GM12864 (cell line): ENCODE results near the gene GFI1.

ENCODE experiments used
- DNase-seq: peaks from one replicate; pipeline ENCODE4 v3.0.0-alpha.2; 2011; ENCODE audit warnings: low read depth
- H3K4me3 ChIP-seq: 2 replicates; pipeline ENCODE4 v1.5.1; 2011; ENCODE audit warnings: mild to moderate bottlenecking, low read depth, low read length, control low read depth
- TF ChIP-seq, protein P1 (sequence below): IDR thresholded peaks from 2 replicates; pipeline ENCODE4 v1.5.1; 2011; ENCODE audit warnings: low read depth, mild to moderate bottlenecking, moderate library complexity, low read length, control low read depth, inconsistent platforms; ENCODE audit errors: missing control alignments

GFI1 gene

DNA sequence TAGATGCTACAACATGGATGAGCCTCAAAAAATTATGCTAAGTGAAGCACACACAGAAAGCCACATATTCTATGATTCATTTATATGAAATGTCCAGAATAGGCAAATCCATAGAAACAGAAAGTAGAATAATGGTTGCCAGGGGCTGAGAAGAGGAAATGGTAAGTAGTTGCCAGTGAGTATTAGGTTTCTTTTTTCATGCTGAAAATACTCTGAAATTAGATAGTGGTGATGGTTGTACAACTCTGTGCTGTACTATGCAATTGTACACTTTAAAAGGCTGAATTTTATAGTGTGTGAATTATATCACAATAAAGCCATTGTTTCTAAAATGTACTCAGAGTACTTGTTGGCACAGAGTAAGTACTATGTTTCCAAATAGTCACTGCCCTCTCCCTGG lies 15.5 kb upstream of the GFI1 start:
- TF ChIP-seq, protein P1, sequence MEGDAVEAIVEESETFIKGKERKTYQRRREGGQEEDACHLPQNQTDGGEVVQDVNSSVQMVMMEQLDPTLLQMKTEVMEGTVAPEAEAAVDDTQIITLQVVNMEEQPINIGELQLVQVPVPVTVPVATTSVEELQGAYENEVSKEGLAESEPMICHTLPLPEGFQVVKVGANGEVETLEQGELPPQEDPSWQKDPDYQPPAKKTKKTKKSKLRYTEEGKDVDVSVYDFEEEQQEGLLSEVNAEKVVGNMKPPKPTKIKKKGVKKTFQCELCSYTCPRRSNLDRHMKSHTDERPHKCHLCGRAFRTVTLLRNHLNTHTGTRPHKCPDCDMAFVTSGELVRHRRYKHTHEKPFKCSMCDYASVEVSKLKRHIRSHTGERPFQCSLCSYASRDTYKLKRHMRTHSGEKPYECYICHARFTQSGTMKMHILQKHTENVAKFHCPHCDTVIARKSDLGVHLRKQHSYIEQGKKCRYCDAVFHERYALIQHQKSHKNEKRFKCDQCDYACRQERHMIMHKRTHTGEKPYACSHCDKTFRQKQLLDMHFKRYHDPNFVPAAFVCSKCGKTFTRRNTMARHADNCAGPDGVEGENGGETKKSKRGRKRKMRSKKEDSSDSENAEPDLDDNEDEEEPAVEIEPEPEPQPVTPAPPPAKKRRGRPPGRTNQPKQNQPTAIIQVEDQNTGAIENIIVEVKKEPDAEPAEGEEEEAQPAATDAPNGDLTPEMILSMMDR, result no peak
- no peak for DNase-seq
- H3K4me3 ChIP-seq, result no peak overlapping the region

GRCh38 chr1:92500552-92500951 lies 13.8 kb upstream of the GFI1 start:
- TF ChIP-seq, protein P1, result no peak
- DNase-seq, result no peak
- no peak overlapping the region for H3K4me3 ChIP-seq

- TF ChIP-seq, protein P1, result no peak
- H3K4me3 ChIP-seq, result no peak overlapping the region
- DNase-seq, result no peak
These were observed 8.8 kb upstream of the GFI1 start for GRCh38 chr1:92495392-92496063.

GRCh38 chr1:92494485-92495141 lies 7.9 kb upstream of the GFI1 start:
- DNase-seq, result no peak
- H3K4me3 ChIP-seq, result no peak overlapping the region
- TF ChIP-seq, protein P1, result no peak

DNA sequence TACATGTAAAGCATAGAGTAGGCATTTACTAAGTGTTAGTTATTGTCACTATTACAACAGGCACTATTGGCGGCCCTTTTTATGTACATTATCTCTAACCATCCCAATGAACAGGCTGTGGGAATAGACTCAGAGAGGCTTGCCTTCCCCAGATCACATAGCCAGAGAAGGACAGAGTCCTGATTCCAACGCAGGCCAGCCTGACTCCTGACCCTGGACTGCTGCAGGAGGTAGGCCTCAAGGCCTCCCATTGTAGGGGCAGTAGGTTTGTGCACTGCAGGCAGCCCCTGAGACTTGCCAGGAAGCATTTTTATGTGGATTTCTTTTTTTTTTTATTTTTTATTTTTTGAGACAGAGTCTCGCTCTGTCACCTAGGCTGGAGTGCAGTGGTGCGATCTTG lies 6.4 kb upstream of the GFI1 start:
- TF ChIP-seq, protein P1, result no peak
- no peak for DNase-seq
- H3K4me3 ChIP-seq, result no peak overlapping the region

DNA sequence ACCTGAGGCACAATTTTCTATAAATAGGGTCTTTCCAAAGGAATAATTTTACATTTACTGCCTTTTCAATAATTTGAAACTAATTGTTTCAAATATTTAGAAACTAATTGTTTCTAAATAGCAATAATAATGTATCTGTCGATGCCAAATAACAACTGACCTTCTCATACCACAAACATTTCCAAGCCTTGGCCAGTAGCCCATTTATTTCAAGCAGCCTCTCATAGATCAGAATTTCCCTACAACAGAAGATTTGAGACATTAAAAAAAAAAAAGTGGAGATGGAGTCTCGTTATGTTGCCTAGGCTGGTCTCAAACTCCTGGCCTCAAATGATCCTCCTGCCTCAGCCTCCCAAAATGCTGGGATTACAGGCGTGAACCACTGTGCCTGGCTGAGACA lies 2.1 kb upstream of the GFI1 start:
- no peak for DNase-seq
- TF ChIP-seq, protein P1, result no peak
- H3K4me3 ChIP-seq, result no peak overlapping the region

DNA sequence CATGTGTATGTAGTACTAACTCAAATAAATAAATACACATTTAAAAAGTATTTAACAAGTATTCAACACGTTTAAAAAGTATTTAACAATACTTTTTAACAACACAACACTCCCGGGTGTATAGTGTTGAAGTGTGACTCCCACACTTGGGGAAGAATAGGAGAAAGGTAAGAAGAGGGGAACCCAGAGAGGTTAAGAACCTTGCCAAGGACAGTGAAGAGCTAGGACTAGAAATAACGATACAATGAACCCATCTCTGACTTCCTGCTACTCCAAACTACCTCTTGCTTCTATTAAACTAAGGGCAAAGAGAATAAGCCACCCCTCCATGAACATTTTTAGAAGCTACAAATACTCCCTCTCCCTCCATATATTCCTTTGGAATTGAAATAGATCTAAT lies 1.7 kb upstream of the GFI1 start:
- H3K4me3 ChIP-seq, result no peak overlapping the region
- no peak for DNase-seq
- TF ChIP-seq, protein P1, result no peak
